Smooth muscle cell (in vitro differentiated cells): Measurements from ENCODE around the gene HABP2. TPM values are rescaled to one million over a fixed set of nuclear protein-coding genes. Genes with fewer than 3 reads are reported as not detected.

Source experiments
- DNase-seq: peaks from one replicate; lab custom pipeline; 2025; ENCODE audit not compliant: unreplicated experiment; lab: John Stamatoyannopoulos, UW
- H2AFZ ChIP-seq: fragments of 200-600 bp; sonication (generic); 2 replicates; pipeline ENCODE4 v1.6.0; 2016; ENCODE audit warnings: antibody characterized with exemption, low read depth, mild to moderate bottlenecking
- H3F3A ChIP-seq: fragments of 200-600 bp; sonication (generic); 2 replicates; pipeline ENCODE4 v1.6.0; 2017; ENCODE audit warnings: antibody characterized with exemption, low read depth
- H3K27ac ChIP-seq: fragments of 200-600 bp; sonication (generic); 2 replicates; pipeline ENCODE4 v1.5.1; 2016; ENCODE audit warnings: low read depth, mild to moderate bottlenecking
- H3K27me3 ChIP-seq: fragments of 200-600 bp; sonication (generic); 2 replicates; pipeline ENCODE4 v1.6.1; 2016; ENCODE audit warnings: low read depth, mild to moderate bottlenecking
- H3K36me3 ChIP-seq: fragments of 200-600 bp; sonication (generic); 2 replicates; pipeline ENCODE4 v1.5.1; 2016; ENCODE audit warnings: low read depth
- H3K4me1 ChIP-seq: fragments of 200-600 bp; sonication (generic); 2 replicates; pipeline ENCODE4 v1.5.1; 2016; ENCODE audit warnings: low read depth
- H3K4me2 ChIP-seq: fragments of 200-600 bp; sonication (generic); 2 replicates; pipeline ENCODE4 v1.6.0; 2016; ENCODE audit warnings: mild to moderate bottlenecking
- H3K4me3 ChIP-seq: fragments of 200-600 bp; sonication (generic); 2 replicates; pipeline ENCODE4 v1.5.1; 2016; ENCODE audit warnings: mild to moderate bottlenecking
- H3K79me2 ChIP-seq: fragments of 200-600 bp; sonication (generic); 2 replicates; pipeline ENCODE4 v1.6.0; 2016; ENCODE audit warnings: low read depth, mild to moderate bottlenecking
- H3K9ac ChIP-seq: fragments of 200-600 bp; sonication (generic); 2 replicates; pipeline ENCODE4 v1.6.0; 2016; ENCODE audit warnings: low read depth
- H3K9me3 ChIP-seq: fragments of 200-600 bp; sonication (generic); replicated peaks from 2 replicates; pipeline ENCODE4 v1.5.1; 2016; ENCODE audit warnings: low read depth
- H4K20me1 ChIP-seq: fragments of 200-600 bp; sonication (generic); 2 replicates; pipeline ENCODE4 v1.6.0; 2016; ENCODE audit warnings: low read depth
- CTCF ChIP-seq: fragments of 200-600 bp; sonication (generic); IDR thresholded peaks from 2 replicates; pipeline ENCODE4 v1.5.1; 2017; ENCODE audit warnings: borderline replicate concordance, mild to moderate bottlenecking, antibody characterized with exemption; ENCODE audit not compliant: insufficient read depth, poor library complexity, severe bottlenecking
- WGBS: methylation state at CpG from one replicate; pipeline ENCODE4 v1.1.7; 2016; ENCODE audit warnings: low lambda C conversion rate; 5-methylcytosine and 5-hydroxymethylcytosine counted together
- polyA plus RNA-seq: library from polyadenylated mRNA; unstranded; fragments of >200 nt; fragmentation: Nextera tagmentation; extraction: Ambion mirVana; gene quantifications from 2 replicates; pipeline ENCODE4 v1.2.1, GENCODE V29; 2016
- total RNA-seq: library from RNA; depleted of rRNA; stranded (reverse); fragments of >200 nt; gene quantifications from 2 replicates; pipeline ENCODE4 v1.2.3, GENCODE V29; 2014

HABP2 gene
- total and polyA plus RNA-seq, 2 experiments from 2014 or later, result 0.05 TPM; not detected in 1

DNA sequence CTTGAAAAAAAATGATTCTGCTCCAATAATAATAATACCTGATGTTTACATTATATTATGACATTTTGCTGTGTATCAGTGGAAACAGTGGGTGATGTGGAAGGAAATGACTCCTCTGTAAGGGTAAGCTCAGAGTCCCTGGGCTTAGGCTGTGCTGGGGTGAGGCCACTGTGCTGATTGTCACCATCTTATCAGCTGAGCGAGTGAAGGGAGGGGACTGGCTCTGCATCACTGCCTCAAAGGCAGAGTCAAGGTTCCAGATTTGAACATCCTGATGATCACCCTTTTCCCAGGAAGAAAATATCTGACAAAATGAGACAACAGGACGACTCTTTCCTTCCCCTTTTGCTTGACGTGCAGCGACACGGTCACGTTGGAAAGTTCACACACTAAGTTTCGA lies 24.0 kb upstream of the HABP2 start:
- no peaks in the 10 kb centered on the region for H3K4me1 ChIP-seq
- no peaks in the 10 kb centered on the region for H3K36me3 ChIP-seq
- H3F3A ChIP-seq, result no peaks in the 10 kb centered on the region
- 62% methylated on average over 7 of the region's 7 CpGs for WGBS
- no peak for TF ChIP-seq CTCF
- H3K9me3 ChIP-seq, result no peaks in the 10 kb centered on the region
- H3K4me2 ChIP-seq, result no peak overlapping the region
- no peaks in the 10 kb centered on the region for H4K20me1 ChIP-seq
- no peak overlapping the region for H3K9ac ChIP-seq
- H3K27ac ChIP-seq, result no peak overlapping the region
- no peaks in the 10 kb centered on the region for H3K79me2 ChIP-seq
- no peak for DNase-seq
- H3K27me3 ChIP-seq, result no peaks in the 10 kb centered on the region
- no peak overlapping the region for H3K4me3 ChIP-seq
- H2AFZ ChIP-seq, result no peak overlapping the region

- Histone ChIP-seq H3K9ac (no peak overlapping the region), H4K20me1 (no peaks in the 10 kb centered on the region), H3K27me3 (no peaks in the 10 kb centered on the region), H3K79me2 (no peaks in the 10 kb centered on the region), H3K4me3 (no peak overlapping the region), H3K9me3 (no peaks in the 10 kb centered on the region), H3K36me3 (no peaks in the 10 kb centered on the region), H3F3A (no peaks in the 10 kb centered on the region), H3K27ac (no peak overlapping the region), H3K4me2 (no peak overlapping the region), H3K4me1 (no peaks in the 10 kb centered on the region), H2AFZ (no peak overlapping the region)
- no peak for DNase-seq
- whole genome bisulfite sequencing, result 86% methylated on average over 8 of the region's 8 CpGs
- no peak for TF ChIP-seq CTCF
Measured at GRCh38 chr10:113529575-113529974, 23.3 kb upstream of the HABP2 start.

DNA sequence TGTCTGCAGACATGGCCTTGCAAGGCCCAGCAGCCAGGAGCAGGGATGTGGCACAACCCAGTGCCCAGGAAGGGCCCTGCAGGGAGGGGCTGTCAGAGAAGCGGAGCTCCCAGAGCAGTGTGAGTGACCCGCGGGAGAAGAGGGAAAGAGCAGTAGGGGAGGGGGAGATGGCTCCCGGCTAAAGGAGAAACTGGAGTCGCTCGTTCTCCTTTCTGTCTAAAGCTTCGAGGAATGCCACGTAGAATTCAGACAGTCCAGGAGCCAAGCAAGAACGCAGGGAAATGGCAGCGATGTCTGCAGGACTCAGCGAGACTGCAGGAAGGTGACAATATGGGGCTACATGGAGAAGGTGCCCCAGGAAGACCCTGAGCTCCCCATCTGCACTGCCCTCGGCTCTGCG lies 22.4 kb upstream of the HABP2 start:
- no peaks in the 10 kb centered on the region for H3K27me3 ChIP-seq
- H3K4me1 ChIP-seq, result no peaks in the 10 kb centered on the region
- no peak overlapping the region for H2AFZ ChIP-seq
- DNase-seq, result no peak
- 82% methylated on average over 13 of the region's 13 CpGs for WGBS
- H3K4me2 ChIP-seq, result no peak overlapping the region
- no peaks in the 10 kb centered on the region for H4K20me1 ChIP-seq
- no peaks in the 10 kb centered on the region for H3K9me3 ChIP-seq
- H3F3A ChIP-seq, result no peaks in the 10 kb centered on the region
- H3K79me2 ChIP-seq, result no peaks in the 10 kb centered on the region
- no peak overlapping the region for H3K27ac ChIP-seq
- H3K36me3 ChIP-seq, result no peaks in the 10 kb centered on the region
- no peak overlapping the region for H3K9ac ChIP-seq
- TF ChIP-seq CTCF, result no peak
- no peak overlapping the region for H3K4me3 ChIP-seq

- no peaks in the 10 kb centered on the region for H3F3A ChIP-seq
- no peaks in the 10 kb centered on the region for H3K36me3 ChIP-seq
Measured at GRCh38 chr10:113532724-113533123, 20.1 kb upstream of the HABP2 start.

More at GRCh38 chr10:113532724-113533123, 20.1 kb upstream of the HABP2 start:
- no peak for TF ChIP-seq CTCF
- Histone ChIP-seq H2AFZ (no peak overlapping the region), H3K4me1 (no peaks in the 10 kb centered on the region), H3K27ac (no peak overlapping the region), H3K9me3 (no peaks in the 10 kb centered on the region), H4K20me1 (no peaks in the 10 kb centered on the region), H3K27me3 (no peaks in the 10 kb centered on the region), H3K4me3 (no peak overlapping the region), H3K79me2 (no peaks in the 10 kb centered on the region), H3K4me2 (no peak overlapping the region), H3K9ac (no peak overlapping the region)
- no peak for DNase-seq
- 93% methylated on average over 3 of the region's 3 CpGs for WGBS
